Lower leg skin (tissue), 4 donors: ENCODE results near the gene TGFBRAP1. TPM values are rescaled to one million over a fixed set of nuclear protein-coding genes. Genes with fewer than 3 reads are reported as not detected.
A peak's percentile ranks its signal among the peaks of the same experiment; 100 is the strongest.

Experiments
- DNase-seq, 2 donors: peaks; one replicate each; pipeline ENCODE4 v3.0.0-alpha.2; 2019; ENCODE audit warnings: low spot score in 2 of 2
- H3K4me3 ChIP-seq: fragments of 200-600 bp; sonication (generic); 2 replicates; pipeline ENCODE4 v1.5.1; 2017; ENCODE audit warnings: mild to moderate bottlenecking, low read depth; ENCODE audit not compliant: poor library complexity, severe bottlenecking
- CTCF ChIP-seq, 3 donors: fragments of 450-650 bp; IDR thresholded peaks; one replicate each; pipeline ENCODE4 v1.5.1; 2016; ENCODE audit warnings: antibody characterized with exemption in 3 of 3, mild to moderate bottlenecking in 3 of 3, moderate library complexity in 2 of 3
- POLR2A ChIP-seq, 2 donors: fragments of 450-650 bp; IDR thresholded peaks; one replicate each; pipeline ENCODE4 v1.6.1; 2016 to 2017; ENCODE audit warnings: antibody characterized with exemption in 2 of 2, mild to moderate bottlenecking in 1 of 2, moderate library complexity in 1 of 2
- WGBS, 2 donors: methylation state at CpG; one replicate each; pipeline ENCODE4 v1.1.5; 2018; 5-methylcytosine and 5-hydroxymethylcytosine counted together
- intact Hi-C: fragments of 100-400 bp; cut with DNase I; formaldehyde crosslinking; loops from one replicate; pipeline ENCODE4 v1.15.0; 2023; ENCODE audit warnings: low total_unique reads
- total RNA-seq, 4 donors: library from RNA; depleted of rRNA; stranded (reverse); fragments of >200 nt; gene quantifications; one replicate each; pipeline ENCODE4 v1.1.0, GENCODE V29; 2016

Gene TGFBRAP1
- total RNA-seq, 4 donors from 2014 or later, result 30.2 to 35.2 (median 34.4) TPM

- no peak for TF ChIP-seq POLR2A (IDR thresholded peaks at IDR 0.05)
- 83 to 84% methylated on average over 14 of the region's 14 CpGs for WGBS, 2 donors
- DNase-seq, result no peak
- intact Hi-C loops, result loop anchor here (5.0 kb wide), 1 partner anchor 121 kb away; no protein-coding TSS in a partner anchor
- no peak overlapping the region for H3K4me3 ChIP-seq
Observed at GRCh38 chr2:105238664-105239240, 90.8 kb downstream of the TGFBRAP1 start.

- TF ChIP-seq CTCF (IDR thresholded peaks at IDR 0.05), result no peak
- no peak for TF ChIP-seq POLR2A (IDR thresholded peaks at IDR 0.05)
- intact Hi-C loops, result loop anchor here (5.0 kb wide), 1 partner anchor 120 kb away; no protein-coding TSS in a partner anchor
- 61 to 83% methylated on average over 41 of the region's 41 CpGs for WGBS, 2 donors
- no peak overlapping the region for H3K4me3 ChIP-seq
- DNase-seq, result no peak
Observed at GRCh38 chr2:105237045-105237765, 92.3 kb downstream of the TGFBRAP1 start.

DNA sequence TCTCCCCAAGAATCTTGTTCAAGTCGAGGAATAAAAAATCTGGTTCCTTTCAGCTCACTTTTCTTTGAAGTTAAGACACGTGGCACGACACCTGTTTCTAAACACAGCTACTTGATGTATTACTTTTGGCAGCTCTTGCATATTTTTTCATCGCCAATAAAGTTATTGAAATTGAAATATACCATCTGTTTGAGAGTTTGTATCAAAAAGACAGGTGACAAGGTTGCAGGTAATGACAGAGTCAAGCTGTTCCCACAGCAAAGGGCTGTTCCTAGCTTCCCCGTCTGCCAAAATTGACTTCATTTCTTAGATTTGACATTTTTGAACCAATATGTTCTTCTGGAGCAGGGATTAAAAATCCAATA, 93.5 kb downstream of the TGFBRAP1 start:
- no peak overlapping the region for H3K4me3 ChIP-seq
- intact Hi-C loops, result loop anchor here (5.0 kb wide), 1 partner anchor 119 kb away; no protein-coding TSS in a partner anchor
- WGBS, 2 donors, result 33 to 35% methylated on average over 5 of the region's 5 CpGs
- DNase-seq, result no peak
- TF ChIP-seq CTCF (IDR thresholded peaks at IDR 0.05), result no peak
- TF ChIP-seq POLR2A (IDR thresholded peaks at IDR 0.05), result no peak

GRCh38 chr2:105235388-105236059, 94.0 kb downstream of the TGFBRAP1 start:
- TF ChIP-seq POLR2A (IDR thresholded peaks at IDR 0.05) (no peak), CTCF (IDR thresholded peaks at IDR 0.05) (no peak)
- DNase-seq, result peak; percentile 66 to 92
- H3K4me3 ChIP-seq, result no peak overlapping the region
- 6 to 9% methylated on average over 12 of the region's 12 CpGs for WGBS, 2 donors
- intact Hi-C loops, result loop anchor here (5.0 kb wide), 1 partner anchor 118 kb away; no protein-coding TSS in a partner anchor

DNA sequence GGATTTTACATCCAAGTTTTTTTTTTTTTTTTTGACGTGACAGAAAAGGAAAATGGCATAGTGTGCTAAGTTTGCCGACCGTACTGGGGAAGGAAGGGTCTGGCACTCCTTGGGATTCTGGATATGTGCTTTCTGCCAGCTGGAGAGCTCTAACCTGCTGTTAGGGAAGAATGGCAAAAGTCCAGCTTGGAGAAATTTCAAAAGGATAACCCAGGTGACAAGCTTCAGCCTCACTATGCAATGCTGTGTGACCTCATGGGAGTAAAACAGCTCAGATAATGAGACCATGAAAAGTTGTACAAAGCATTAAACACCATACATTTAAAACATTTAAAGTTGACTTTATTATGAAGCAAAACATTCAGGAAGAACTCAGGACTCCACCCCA, 98.3 kb downstream of the TGFBRAP1 start:
- no peak for DNase-seq
- WGBS, 2 donors, result 50 to 55% methylated on average over 3 of the region's 3 CpGs
- intact Hi-C loops, result no loop called here
- no peak overlapping the region for H3K4me3 ChIP-seq
- no peak for TF ChIP-seq POLR2A (IDR thresholded peaks at IDR 0.05)
- TF ChIP-seq CTCF (IDR thresholded peaks at IDR 0.05), result no peak

DNA sequence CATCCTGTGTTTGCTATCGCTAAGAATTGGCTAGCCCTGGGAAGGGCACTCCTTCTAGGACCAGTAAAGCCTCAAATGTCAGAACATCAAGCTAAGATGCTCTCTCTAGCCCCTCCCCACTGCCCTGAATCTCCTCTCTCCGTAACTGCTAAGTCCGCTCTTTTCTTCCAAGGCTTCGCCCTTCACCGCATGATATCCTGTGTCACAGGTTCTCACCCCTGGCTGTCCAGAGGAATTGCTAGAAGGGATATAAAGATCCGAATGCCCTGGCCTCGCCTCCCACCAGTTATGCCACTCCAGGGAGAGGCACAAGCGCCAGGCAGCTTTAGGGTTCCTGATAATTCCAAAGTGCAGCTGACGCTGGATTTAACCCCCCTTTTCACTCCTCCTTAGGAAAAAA, 105.1 kb downstream of the TGFBRAP1 start:
- WGBS, 2 donors, result 80 to 84% methylated on average over 9 of the region's 9 CpGs
- TF ChIP-seq POLR2A (IDR thresholded peaks at IDR 0.05) (no peak), CTCF (IDR thresholded peaks at IDR 0.05) (no peak)
- intact Hi-C loops, result no loop called here
- DNase-seq, result no peak
- no peak overlapping the region for H3K4me3 ChIP-seq
